ENCODE measurements around the gene KCNMB4.

DNA sequence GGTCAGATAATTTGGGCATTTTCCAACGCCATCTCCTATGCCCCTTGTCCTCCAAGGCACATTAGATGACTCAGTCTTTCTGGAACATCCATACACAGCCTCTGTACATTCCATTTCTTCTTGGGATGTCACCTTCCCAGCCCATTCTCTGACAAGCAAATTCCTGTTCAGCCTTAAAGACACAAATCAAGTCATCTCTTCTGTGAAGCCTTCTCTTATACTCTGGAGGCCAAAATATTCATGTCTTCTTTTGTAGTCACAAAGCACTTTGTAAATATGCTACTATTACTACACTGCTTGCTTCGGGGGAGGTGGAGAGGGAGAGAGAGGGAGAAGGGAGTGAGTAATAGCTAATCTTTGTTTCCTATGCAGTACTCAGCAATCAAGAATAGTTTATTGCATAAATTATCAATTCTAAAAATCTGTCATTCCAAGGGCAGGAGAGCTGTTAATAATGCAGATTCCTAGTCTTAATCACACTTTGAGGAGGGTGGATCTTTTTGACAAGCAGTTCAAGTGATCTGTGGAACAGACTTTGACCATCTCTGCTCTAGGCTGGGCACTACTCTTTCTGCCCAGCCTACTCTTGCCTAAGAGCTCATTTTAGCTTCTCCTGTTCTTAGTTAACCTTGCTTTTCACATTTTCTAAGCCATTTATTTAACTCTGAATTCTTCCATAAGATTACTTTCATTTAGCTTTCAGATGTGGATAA lies 27.9 kb downstream of the KCNMB4 start:
- TF ChIP-seq GABPA (IDR thresholded peaks at IDR 0.05; ENCODE audit: low read depth) (no peak), RXRA (IDR thresholded peaks at IDR 0.05; ENCODE audit: borderline replicate concordance, low read depth) (no peak), CTCF (IDR thresholded peaks at IDR 0.05) (no peak), JUND (IDR thresholded peaks at IDR 0.05) (no peak), EP300 (IDR thresholded peaks at IDR 0.05; ENCODE audit: borderline replicate concordance in 1 of 2, low read depth in 1 of 2, low read length in 1 of 2) (no peak), POLR2AphosphoS5 (IDR thresholded peaks at IDR 0.05; ENCODE audit: low read depth, low read length) (no peak), FOXM1 (IDR thresholded peaks at IDR 0.05; ENCODE audit: low read depth) (no peak), MXI1 (IDR thresholded peaks at IDR 0.05; ENCODE audit: low read depth, low read length) (no peak), TCF12 (IDR thresholded peaks at IDR 0.05) (no peak), YY1 (IDR thresholded peaks at IDR 0.05; ENCODE audit: low read depth) (no peak), SMC3 (IDR thresholded peaks at IDR 0.05; ENCODE audit: low read depth, low read length) (no peak)
- TF ChIP-seq, protein P1, sequence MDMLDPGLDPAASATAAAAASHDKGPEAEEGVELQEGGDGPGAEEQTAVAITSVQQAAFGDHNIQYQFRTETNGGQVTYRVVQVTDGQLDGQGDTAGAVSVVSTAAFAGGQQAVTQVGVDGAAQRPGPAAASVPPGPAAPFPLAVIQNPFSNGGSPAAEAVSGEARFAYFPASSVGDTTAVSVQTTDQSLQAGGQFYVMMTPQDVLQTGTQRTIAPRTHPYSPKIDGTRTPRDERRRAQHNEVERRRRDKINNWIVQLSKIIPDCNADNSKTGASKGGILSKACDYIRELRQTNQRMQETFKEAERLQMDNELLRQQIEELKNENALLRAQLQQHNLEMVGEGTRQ (IDR thresholded peaks at IDR 0.05; ENCODE audit: borderline replicate concordance, low read depth, low read length) = no peak
- TF ChIP-seq, protein P2, sequence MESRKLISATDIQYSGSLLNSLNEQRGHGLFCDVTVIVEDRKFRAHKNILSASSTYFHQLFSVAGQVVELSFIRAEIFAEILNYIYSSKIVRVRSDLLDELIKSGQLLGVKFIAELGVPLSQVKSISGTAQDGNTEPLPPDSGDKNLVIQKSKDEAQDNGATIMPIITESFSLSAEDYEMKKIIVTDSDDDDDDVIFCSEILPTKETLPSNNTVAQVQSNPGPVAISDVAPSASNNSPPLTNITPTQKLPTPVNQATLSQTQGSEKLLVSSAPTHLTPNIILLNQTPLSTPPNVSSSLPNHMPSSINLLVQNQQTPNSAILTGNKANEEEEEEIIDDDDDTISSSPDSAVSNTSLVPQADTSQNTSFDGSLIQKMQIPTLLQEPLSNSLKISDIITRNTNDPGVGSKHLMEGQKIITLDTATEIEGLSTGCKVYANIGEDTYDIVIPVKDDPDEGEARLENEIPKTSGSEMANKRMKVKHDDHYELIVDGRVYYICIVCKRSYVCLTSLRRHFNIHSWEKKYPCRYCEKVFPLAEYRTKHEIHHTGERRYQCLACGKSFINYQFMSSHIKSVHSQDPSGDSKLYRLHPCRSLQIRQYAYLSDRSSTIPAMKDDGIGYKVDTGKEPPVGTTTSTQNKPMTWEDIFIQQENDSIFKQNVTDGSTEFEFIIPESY (IDR thresholded peaks at IDR 0.05; ENCODE audit: borderline replicate concordance, low read depth) = no peak
- TF ChIP-seq, protein P3, sequence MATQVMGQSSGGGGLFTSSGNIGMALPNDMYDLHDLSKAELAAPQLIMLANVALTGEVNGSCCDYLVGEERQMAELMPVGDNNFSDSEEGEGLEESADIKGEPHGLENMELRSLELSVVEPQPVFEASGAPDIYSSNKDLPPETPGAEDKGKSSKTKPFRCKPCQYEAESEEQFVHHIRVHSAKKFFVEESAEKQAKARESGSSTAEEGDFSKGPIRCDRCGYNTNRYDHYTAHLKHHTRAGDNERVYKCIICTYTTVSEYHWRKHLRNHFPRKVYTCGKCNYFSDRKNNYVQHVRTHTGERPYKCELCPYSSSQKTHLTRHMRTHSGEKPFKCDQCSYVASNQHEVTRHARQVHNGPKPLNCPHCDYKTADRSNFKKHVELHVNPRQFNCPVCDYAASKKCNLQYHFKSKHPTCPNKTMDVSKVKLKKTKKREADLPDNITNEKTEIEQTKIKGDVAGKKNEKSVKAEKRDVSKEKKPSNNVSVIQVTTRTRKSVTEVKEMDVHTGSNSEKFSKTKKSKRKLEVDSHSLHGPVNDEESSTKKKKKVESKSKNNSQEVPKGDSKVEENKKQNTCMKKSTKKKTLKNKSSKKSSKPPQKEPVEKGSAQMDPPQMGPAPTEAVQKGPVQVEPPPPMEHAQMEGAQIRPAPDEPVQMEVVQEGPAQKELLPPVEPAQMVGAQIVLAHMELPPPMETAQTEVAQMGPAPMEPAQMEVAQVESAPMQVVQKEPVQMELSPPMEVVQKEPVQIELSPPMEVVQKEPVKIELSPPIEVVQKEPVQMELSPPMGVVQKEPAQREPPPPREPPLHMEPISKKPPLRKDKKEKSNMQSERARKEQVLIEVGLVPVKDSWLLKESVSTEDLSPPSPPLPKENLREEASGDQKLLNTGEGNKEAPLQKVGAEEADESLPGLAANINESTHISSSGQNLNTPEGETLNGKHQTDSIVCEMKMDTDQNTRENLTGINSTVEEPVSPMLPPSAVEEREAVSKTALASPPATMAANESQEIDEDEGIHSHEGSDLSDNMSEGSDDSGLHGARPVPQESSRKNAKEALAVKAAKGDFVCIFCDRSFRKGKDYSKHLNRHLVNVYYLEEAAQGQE (IDR thresholded peaks at IDR 0.05; ENCODE audit: low read depth, low read length) = no peak
